Measurements from ENCODE around the gene GLOD4. TPM values are rescaled to one million over a fixed set of nuclear protein-coding genes. Genes with fewer than 3 reads are reported as not detected.
"Not testable (repeated sequence)": the region's sequence is repeated elsewhere in the genome, so short reads cannot be mapped to it uniquely, and the experiment has no call there.

The GLOD4 gene
- total and polyA plus RNA-seq, 5 experiments from 2014 or later: 79.9 to 97.4 (median 96.2) TPM

- DNase-seq (no peak), ATAC-seq (no peak)
- POLR2A ChIA-PET: no interaction called here
- Mint-ChIP-seq H3K27me3 (peaks cover 1 to 23% (median 8%) of the 10 kb centered on the region in 5 donors), H3K4me1 (peaks cover 0 to 2% (median 0%) of the 10 kb centered on the region in 4 donors), H3K4me3 (no peak overlapping the region), H3K9me3 (no peaks in the 10 kb centered on the region), H3K36me3 (no peaks in the 10 kb centered on the region), H3K27ac (no peak overlapping the region)
These were observed 29.1 kb upstream of the GLOD4 start for GRCh38 chr17:811051-811784.

GRCh38 chr17:807523-808294 is 25.6 kb upstream of the GLOD4 start:
- no peak overlapping the region for H3K4me3 Mint-ChIP-seq
- no peak for ATAC-seq
- peaks cover 0 to 2% (median 0%) of the 10 kb centered on the region in 4 donors for H3K4me1 Mint-ChIP-seq

GRCh38 chr17:806781-807522 is 24.9 kb upstream of the GLOD4 start:
- ATAC-seq (no peak), DNase-seq (no peak)
- no peak overlapping the region for H3K27ac Mint-ChIP-seq
- peaks cover 0 to 2% (median 0%) of the 10 kb centered on the region in 4 donors for H3K4me1 Mint-ChIP-seq
- no peak overlapping the region for H3K4me3 Mint-ChIP-seq
- no peaks in the 10 kb centered on the region for H3K9me3 Mint-ChIP-seq
- peaks cover 0 to 11% (median 1%) of the 10 kb centered on the region in 5 donors for H3K27me3 Mint-ChIP-seq
- POLR2A ChIA-PET: no interaction called here
- no peaks in the 10 kb centered on the region for H3K36me3 Mint-ChIP-seq

More at GRCh38 chr17:807523-808294, 25.6 kb upstream of the GLOD4 start:
- POLR2A ChIA-PET: no interaction called here
- no peak overlapping the region for H3K27ac Mint-ChIP-seq
- no peaks in the 10 kb centered on the region for H3K9me3 Mint-ChIP-seq
- DNase-seq: no peak
- H3K36me3 Mint-ChIP-seq: no peaks in the 10 kb centered on the region
- H3K27me3 Mint-ChIP-seq: peaks cover 1 to 19% (median 7%) of the 10 kb centered on the region in 5 donors

GRCh38 chr17:806346-806745 is 24.3 kb upstream of the GLOD4 start:
- H3K27me3 Mint-ChIP-seq: peaks cover 0 to 11% (median 1%) of the 10 kb centered on the region in 5 donors
- H3K27ac Mint-ChIP-seq: no peak overlapping the region
- H3K4me3 Mint-ChIP-seq: no peak overlapping the region
- H3K4me1 Mint-ChIP-seq: peaks cover 0 to 2% (median 0%) of the 10 kb centered on the region in 4 donors
- no peaks in the 10 kb centered on the region for H3K36me3 Mint-ChIP-seq
- no peaks in the 10 kb centered on the region for H3K9me3 Mint-ChIP-seq
- POLR2A ChIA-PET: no interaction called here
- ATAC-seq (no peak), DNase-seq (no peak)

GRCh38 chr17:805886-806285 is 23.8 kb upstream of the GLOD4 start:
- peaks cover 0 to 11% (median 1%) of the 10 kb centered on the region in 5 donors for H3K27me3 Mint-ChIP-seq
- ATAC-seq, H3K4me3 Mint-ChIP-seq, H3K4me1 Mint-ChIP-seq, H3K36me3 Mint-ChIP-seq, H3K9me3 Mint-ChIP-seq, DNase-seq, H3K27ac Mint-ChIP-seq, POLR2A ChIA-PET: not testable (repeated sequence)

GRCh38 chr17:804541-805435 is 22.7 kb upstream of the GLOD4 start:
- Mint-ChIP-seq H3K4me3 (no peak overlapping the region), H3K27ac (no peak overlapping the region), H3K36me3 (no peaks in the 10 kb centered on the region), H3K4me1 (peaks cover 0 to 2% (median 0%) of the 10 kb centered on the region in 4 donors), H3K9me3 (no peaks in the 10 kb centered on the region), H3K27me3 (peaks cover 0 to 10% (median 1%) of the 10 kb centered on the region in 5 donors)
- ATAC-seq (no peak), DNase-seq (no peak)
- POLR2A ChIA-PET: no interaction called here

GRCh38 chr17:802901-803881 is 21.1 kb upstream of the GLOD4 start:
- Mint-ChIP-seq H3K4me3 (no peak overlapping the region), H3K27ac (no peak overlapping the region), H3K9me3 (no peaks in the 10 kb centered on the region), H3K4me1 (no peaks in the 10 kb centered on the region), H3K36me3 (no peaks in the 10 kb centered on the region), H3K27me3 (no peaks in the 10 kb centered on the region)
- ATAC-seq (no peak), DNase-seq (no peak)
- POLR2A ChIA-PET: interaction anchor here (0.7 kb wide), 1 partner anchor 9 kb away, joined by 6 read pairs; no protein-coding TSS in a partner anchor

GRCh38 chr17:802481-802880 is 20.4 kb upstream of the GLOD4 start:
- no peaks in the 10 kb centered on the region for H3K4me1 Mint-ChIP-seq
- H3K27me3 Mint-ChIP-seq: no peaks in the 10 kb centered on the region
- DNase-seq: no peak
- H3K36me3 Mint-ChIP-seq: no peaks in the 10 kb centered on the region
- POLR2A ChIA-PET: no interaction called here
- no peak for ATAC-seq
- no peaks in the 10 kb centered on the region for H3K9me3 Mint-ChIP-seq
- no peak overlapping the region for H3K27ac Mint-ChIP-seq
- no peak overlapping the region for H3K4me3 Mint-ChIP-seq

- Mint-ChIP-seq H3K36me3 (no peaks in the 10 kb centered on the region), H3K4me1 (no peaks in the 10 kb centered on the region), H3K4me3 (no peak overlapping the region), H3K27ac (no peak overlapping the region), H3K27me3 (no peaks in the 10 kb centered on the region), H3K9me3 (no peaks in the 10 kb centered on the region)
- ATAC-seq: no peak
- DNase-seq: no peak
- POLR2A ChIA-PET: no interaction called here
These were observed 19.6 kb upstream of the GLOD4 start for GRCh38 chr17:801660-802059.

- no peaks in the 10 kb centered on the region for H3K36me3 Mint-ChIP-seq
- no peak for DNase-seq
- no peak overlapping the region for H3K4me3 Mint-ChIP-seq
- ATAC-seq: no peak
- H3K4me1 Mint-ChIP-seq: peaks cover 0 to 2% (median 0%) of the 10 kb centered on the region in 4 donors
- peak overlapping the region in 1 of 10 donors; percentile 33 for H3K27ac Mint-ChIP-seq
- H3K27me3 Mint-ChIP-seq: no peaks in the 10 kb centered on the region
- POLR2A ChIA-PET: interaction anchor here (0.7 kb wide), 1 partner anchor 177 kb away, joined by 3 read pairs; no protein-coding TSS in a partner anchor
- no peaks in the 10 kb centered on the region for H3K9me3 Mint-ChIP-seq
These were observed 18.6 kb upstream of the GLOD4 start for GRCh38 chr17:800446-801242.

GRCh38 chr17:799261-799660 is 17.2 kb upstream of the GLOD4 start:
- DNase-seq: no peak
- no peak overlapping the region for H3K4me3 Mint-ChIP-seq
- no peaks in the 10 kb centered on the region for H3K36me3 Mint-ChIP-seq
- H3K9me3 Mint-ChIP-seq: no peaks in the 10 kb centered on the region
- peaks cover 5 to 10% (median 7%) of the 10 kb centered on the region in 4 donors for H3K4me1 Mint-ChIP-seq
- no peaks in the 10 kb centered on the region for H3K27me3 Mint-ChIP-seq
- ATAC-seq: no peak
- POLR2A ChIA-PET: no interaction called here
- no peak overlapping the region for H3K27ac Mint-ChIP-seq

Data from naive thymus-derived CD8-positive, alpha-beta T cell (primary cell).